Measurements from ENCODE around the gene RPL7A.
"Not testable (repeated sequence)": the region's sequence is repeated elsewhere in the genome, so short reads cannot be mapped to it uniquely, and the experiment has no call there.

The RPL7A gene

GRCh38 chr9:133369422-133369821 is 21.4 kb downstream of the RPL7A start:
- DNase-seq: no peak

DNA sequence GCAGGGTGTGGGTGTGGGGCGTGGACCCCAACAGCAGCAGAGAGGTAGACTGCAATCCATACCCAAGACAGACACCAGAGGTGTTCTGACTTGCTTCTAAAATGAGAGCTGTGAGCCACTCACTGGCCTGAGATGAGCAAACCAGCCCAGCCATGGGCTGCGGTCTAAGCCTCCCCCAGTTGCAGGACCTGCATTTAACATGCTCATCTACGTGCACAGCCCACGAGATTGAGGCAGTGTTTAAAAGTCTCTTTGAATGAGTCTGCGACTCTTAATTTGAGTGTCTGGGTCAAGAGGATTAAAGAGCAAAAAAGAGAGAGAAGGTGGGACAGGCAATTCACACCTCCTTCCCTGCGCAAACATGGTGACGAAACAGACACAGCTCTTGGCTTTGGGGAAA is 21.9 kb downstream of the RPL7A start:
- no peak for DNase-seq

DNA sequence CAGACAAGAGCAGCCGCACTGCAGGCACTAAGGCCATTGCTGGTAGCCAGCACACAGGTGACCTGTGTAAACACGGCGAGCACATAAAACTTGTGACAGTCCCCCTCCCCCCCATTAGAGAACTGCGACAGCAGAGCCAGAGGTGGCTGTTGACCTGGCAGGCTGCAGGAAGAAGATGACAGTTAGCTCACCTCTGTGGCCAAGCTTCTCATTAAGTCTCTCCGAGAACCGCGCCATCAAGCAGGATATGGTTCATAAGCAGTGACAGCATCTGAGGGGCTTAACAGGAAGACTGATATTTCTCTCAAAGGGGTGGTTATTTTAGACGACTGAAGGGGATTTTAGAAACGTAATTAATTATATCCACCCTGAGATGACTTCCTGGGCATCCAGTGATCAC is 22.7 kb downstream of the RPL7A start:
- DNase-seq: no peak

- peak in 1 of 2 donors; percentile 9 for DNase-seq
Measured at GRCh38 chr9:133371261-133371711, 23.3 kb downstream of the RPL7A start.

GRCh38 chr9:133372144-133372543 is 24.1 kb downstream of the RPL7A start:
- no peak for DNase-seq

- peak; percentile 8 to 47 for DNase-seq
Measured at GRCh38 chr9:133374612-133375115, 26.6 kb downstream of the RPL7A start.

DNA sequence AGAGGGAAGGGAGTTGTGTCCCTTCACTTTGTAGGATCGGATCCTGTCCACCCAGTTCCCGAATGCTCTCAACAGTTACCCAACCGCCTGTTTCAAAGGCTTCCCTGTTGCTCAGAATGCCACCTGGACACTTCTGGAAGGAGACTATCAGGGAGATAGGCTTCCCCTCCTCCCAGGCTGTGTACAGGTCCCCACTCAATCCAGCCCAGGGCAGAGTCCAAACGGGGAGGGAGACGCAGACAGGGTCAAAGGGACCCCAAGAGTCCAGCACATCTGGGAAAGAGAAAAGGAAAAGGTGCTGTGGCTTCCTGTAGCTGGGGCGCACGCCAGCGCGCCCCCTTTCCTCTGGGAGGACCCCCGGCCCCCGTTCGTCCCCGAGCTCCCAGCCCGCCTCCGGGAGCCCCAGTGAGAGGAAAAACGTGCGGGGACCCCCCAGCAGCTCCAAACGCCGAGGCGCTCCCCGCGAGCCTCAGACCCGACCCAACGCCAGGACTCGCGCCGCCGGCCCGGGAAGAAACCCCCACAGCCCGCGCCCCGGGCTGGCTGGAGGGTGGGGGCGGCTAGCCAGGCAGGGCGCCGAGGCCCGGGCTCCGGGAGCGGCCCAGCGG is 27.2 kb downstream of the RPL7A start:
- DNase-seq: peak; percentile 40 to 60

- peak; percentile 97 to 98 for DNase-seq
Measured at GRCh38 chr9:133375724-133376654, 28.0 kb downstream of the RPL7A start, which contains the start of the genes STKLD1 and SURF4. Gene STKLD1, plus strand, starts transcription at chr9:133376366. Its CDS starts 108 bp downstream, at chr9:133376474. Gene SURF4, minus strand, starts transcription at chr9:133376060. Its CDS starts 91 bp downstream, at chr9:133375969.

DNA sequence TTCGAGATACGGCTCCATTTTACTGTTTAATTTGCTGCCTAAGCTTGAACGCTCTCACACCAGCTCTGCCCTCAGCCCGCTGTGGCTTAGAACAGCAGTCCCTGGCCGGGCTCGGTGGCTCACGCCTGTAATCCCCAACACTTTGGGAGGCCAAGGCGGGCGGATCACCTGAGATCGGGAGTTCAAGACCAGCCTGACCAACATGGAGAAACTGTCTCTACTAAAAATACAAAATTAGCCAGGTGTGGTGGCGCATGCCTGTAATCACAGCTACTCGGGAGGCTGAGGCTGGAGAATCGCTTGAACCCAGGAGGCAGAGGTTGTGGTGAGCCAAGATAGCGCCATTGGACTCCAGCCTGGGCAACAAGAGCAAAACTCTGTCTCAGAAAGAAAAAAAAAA is 29.3 kb downstream of the RPL7A start:
- not testable (repeated sequence) for DNase-seq

GRCh38 chr9:133377721-133378216 is 29.8 kb downstream of the RPL7A start:
- DNase-seq: no peak

DNA sequence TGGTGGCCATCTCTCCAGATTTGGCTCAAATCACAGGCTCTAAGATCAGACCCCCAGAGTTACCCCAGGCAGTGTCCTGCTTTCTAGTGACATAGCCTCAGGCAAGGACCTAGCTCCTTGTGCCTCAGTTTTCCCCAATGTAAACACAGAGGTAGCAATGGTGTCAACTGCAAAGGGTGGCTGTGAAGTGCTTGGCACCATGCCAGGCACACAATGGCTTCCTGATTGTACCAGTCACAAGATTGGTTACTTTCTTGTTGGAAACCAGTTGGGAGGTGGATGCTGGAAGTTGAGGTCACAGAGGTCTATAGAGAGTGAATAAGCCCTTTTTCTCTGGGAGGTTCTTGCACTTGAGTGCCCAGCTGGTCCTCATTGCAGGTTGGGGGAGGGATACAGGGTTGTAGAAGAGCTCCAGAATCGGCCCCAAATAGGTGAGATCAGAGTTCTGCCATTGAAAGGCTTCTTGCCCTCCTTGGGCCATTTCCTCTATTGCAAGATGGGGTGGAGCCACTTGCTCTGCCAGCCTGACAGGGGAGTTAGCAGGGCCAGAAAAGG is 30.5 kb downstream of the RPL7A start:
- no peak for DNase-seq

DNA sequence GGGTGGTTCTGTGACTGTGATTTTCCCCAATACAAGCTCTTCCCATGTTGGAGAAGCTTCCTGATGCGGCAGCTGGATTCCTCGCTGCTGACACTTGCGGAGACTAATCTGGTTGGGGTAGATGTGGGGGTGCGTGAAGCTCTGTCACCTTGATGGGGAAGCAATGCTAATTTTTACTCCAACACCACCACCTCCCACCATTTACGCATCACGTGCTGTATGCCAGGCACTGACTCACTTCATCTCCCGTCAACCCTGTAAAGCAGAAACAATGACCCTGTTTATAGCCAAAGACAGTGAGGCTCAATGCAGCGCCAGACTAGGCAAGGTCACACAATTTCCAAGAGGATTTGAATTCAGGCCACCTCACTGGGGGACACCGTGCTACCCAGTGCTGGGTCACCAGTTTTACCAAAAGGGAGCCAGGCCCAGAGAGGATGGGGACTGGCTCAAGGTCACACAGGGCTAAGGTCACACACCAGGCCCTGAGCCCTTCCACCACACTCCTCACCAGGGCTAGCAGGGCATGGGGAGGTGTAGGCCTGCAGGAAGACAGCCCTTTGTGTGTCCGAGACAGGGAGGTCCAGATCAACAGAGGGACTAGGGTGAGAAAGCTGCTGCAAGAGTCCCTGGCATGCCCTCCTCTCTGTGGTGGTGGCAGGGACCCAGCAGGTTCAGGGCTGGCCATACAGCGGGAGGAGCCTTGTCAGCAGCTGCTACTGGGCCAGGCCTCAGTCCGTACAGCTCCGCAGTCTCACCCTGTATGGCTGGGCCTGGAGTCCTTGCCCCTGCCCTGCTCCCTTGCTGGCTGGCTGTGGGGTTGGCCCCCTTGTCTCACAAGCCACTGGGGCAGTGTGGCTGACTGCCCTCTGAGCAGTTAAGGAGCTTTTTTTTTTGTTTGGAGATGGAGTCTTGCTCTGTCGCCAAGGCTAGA is 31.4 kb downstream of the RPL7A start:
- DNase-seq: no peak

- no peak for DNase-seq
Measured at GRCh38 chr9:133380734-133381133, 32.7 kb downstream of the RPL7A start.

DNA sequence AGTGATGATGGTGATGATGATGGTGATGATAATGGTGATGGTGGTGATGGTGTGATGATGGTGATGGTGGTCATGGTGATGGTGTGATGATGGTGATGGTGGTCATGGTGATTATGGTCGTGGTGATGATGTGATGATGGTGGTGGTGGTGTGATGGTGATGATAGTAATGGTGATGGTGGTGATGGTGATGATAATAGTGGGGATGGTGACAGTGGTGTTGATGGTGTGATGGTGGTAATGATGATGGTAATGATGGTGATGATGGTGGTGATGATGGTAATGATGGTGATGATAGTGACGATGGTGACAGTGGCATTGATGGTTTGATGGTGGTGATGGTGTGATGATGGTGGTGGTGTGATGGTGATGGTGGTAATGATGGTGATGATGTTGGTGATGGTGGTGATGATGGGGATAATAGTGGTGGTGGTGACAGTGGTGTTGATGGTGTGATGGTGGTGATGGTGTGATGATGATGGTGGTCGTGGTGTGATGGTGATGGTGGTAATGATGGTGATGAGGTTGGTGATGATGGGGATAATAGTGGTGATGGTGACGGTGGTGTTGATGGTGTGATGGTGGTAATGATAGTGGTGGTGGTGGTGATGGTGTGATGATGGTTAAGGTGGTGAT is 34.6 kb downstream of the RPL7A start:
- no peak for DNase-seq

DNA sequence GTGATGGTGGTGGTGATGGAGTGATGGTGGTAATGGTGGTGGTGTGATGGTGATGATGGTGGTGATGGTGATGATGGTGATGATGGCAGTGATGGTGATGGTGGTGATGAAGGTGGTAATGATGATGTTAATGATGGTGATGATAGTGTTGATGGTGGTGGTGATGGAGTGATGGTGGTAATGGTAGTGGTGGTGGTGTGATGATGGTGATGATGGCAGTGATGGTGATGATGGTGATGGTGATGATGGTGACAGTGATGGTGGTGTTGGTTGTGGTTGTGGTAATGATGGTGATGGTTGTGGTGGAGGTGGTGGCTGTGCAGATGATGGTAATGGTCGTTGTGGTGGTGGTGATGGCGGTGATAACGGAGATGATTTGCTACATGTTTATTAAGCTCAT is 35.4 kb downstream of the RPL7A start:
- no peak for DNase-seq

- no peak for DNase-seq
Measured at GRCh38 chr9:133384736-133385321, 36.8 kb downstream of the RPL7A start.

GRCh38 chr9:133385452-133385851 is 37.4 kb downstream of the RPL7A start:
- DNase-seq: no peak

GRCh38 chr9:133386338-133386737 is 38.3 kb downstream of the RPL7A start:
- DNase-seq: no peak

DNA sequence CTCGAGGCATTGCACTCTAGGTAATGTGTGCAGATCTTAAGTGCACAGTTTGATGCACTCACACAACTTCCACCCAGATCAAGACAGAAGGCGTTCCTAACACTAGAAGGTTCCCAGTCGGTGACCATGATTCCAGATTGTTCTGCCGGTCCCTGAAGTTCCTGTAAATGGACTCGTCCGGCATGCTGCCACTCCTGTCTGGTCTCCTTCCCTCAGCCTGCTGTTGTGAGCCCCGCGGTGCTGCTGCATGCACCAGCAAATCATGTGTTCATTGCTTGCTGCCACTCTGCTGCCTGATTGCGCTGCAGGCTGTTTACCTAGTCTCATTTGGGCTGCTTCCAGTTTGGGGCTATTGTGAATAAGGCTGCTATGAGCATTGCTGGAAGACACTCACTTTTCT is 39.7 kb downstream of the RPL7A start:
- no peak for DNase-seq

GRCh38 chr9:133389025-133389557 is 41.1 kb downstream of the RPL7A start:
- DNase-seq: no peak

- DNase-seq: no peak
Measured at GRCh38 chr9:133389562-133389961, 41.5 kb downstream of the RPL7A start.

All from inflammatory macrophage (primary cell).